Measurements from ENCODE around the gene C22orf15. TPM values are rescaled to one million over a fixed set of nuclear protein-coding genes. Genes with fewer than 3 reads are reported as not detected.
A peak's percentile ranks its signal among the peaks of the same experiment; 100 is the strongest.
"Not testable (repeated sequence)": the region's sequence is repeated elsewhere in the genome, so short reads cannot be mapped to it uniquely, and the experiment has no call there.

Gene C22orf15, protein sequence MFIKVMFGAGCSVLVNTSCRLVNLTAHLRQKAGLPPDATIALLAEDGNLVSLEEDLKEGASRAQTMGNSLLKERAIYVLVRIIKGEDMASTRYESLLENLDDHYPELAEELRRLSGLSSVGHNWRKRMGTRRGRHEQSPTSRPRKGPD
- polyA plus RNA-seq (ENCODE audit: low read depth in 6 of 6), result 1 to 10 TPM in 2 of 6 donors, under 1 TPM in 2, not detected in 2; 0.13 to 4.9 (median 1.0) TPM

DNA sequence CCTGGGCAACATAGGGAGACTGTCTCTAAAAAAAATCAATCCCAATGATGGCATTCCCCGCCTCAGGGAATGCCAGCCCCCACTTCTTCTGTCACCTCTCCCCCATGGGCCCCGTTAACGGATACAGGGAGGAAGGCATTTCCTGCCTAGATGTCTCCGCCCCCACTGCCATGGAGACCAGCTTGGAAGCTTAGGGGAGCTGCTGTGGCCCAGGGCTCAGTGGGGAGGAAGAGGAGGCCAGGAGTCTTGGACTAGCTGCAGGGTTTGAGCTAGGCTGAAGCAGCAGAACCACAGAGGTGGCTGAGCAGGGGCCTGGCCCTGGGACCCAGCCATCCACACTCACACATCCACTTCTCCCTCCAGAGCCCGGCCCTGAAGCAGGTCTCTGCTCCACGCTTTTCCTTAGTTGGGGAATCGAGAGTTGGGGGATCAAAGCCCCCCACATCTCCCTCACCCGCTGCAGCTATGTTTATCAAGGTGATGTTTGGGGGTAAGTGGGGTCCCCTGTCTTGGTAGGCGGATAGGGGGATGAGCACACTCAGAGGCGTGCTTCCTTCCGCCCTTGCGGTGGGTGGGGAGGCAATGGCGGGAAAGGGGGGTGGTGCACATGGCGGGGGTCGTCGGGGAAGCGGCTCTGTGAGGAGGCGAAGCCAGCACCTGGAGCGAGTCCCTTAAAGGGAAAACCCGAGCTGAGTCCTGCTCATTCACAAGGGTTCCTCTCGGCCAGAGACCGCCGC, at the start of gene C22orf15:
C22orf15 (plus strand) TSS at position 149 of the 737 bp plus-strand sequence; CDS start at position 466, 317 bp downstream.
- Mint-ChIP-seq H3K27ac (peak within 1 kb of the TSS; percentile 70 to 93 (median 84)), H3K4me3 (peak within 1 kb of the TSS; percentile 78 to 89 (median 82)), H3K27me3 (no peaks in the 10 kb centered on the region), H3K4me1 (peaks cover 45 to 63% (median 58%) of the 10 kb centered on the region in 3 donors), H3K9me3 (no peaks in the 10 kb centered on the region), H3K36me3 (no peaks in the 10 kb centered on the region)
- DNase-seq, result no peak
- ATAC-seq (ENCODE audit: low read depth in 2 of 2), result peak in 1 of 2 donors; percentile 5

DNA sequence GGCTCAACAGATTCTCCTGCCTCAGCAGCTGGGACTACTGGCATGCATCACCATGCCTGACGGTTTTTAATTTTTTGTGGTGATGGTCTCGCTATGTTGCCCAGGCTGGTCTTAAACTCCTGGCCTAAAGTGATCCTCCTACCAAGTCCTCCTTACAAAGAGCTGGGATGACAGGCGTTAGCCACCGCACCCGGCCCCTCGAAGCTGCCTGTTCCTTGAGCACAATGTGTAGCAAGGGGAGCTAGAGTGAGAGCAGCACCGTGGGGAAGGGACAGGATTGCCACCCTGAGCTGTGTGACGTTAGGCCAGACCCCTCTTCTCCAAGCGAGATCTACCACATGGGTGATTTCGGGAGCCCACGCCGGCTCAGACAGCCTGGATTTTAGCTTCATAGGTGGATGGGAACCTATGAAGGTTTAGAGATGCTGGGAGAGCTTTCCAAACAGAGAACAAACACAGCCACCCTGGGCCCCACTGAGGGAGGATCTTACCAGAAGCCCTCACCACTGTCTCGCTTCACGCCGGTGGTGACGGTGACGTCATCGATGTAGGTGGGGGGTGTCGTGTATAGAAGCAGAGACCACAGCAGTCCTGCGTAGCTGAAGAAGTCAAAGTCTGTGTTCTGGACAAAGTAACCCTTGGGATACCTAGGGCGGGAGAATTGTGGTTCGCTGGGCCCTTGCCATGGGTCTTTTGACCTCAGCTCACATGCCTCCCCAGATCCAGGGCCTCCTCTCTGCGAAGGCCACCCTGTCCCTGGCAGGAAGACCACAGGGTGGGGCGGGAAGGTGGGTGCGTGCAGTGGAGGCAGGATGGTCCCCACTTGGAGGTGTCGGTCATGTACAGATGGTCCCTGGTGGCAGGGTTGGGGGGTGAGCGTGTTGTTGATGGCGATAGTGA, 48.8 kb upstream of the C22orf15 start:
- Mint-ChIP-seq H3K4me3 (peak overlapping the region in 7 of 8 donors; percentile 12 to 76 (median 60)), H3K27ac (peak overlapping the region in 4 of 6 donors; percentile 47 to 83 (median 78))
- no peak for ATAC-seq (ENCODE audit: low read depth in 2 of 2)

DNA sequence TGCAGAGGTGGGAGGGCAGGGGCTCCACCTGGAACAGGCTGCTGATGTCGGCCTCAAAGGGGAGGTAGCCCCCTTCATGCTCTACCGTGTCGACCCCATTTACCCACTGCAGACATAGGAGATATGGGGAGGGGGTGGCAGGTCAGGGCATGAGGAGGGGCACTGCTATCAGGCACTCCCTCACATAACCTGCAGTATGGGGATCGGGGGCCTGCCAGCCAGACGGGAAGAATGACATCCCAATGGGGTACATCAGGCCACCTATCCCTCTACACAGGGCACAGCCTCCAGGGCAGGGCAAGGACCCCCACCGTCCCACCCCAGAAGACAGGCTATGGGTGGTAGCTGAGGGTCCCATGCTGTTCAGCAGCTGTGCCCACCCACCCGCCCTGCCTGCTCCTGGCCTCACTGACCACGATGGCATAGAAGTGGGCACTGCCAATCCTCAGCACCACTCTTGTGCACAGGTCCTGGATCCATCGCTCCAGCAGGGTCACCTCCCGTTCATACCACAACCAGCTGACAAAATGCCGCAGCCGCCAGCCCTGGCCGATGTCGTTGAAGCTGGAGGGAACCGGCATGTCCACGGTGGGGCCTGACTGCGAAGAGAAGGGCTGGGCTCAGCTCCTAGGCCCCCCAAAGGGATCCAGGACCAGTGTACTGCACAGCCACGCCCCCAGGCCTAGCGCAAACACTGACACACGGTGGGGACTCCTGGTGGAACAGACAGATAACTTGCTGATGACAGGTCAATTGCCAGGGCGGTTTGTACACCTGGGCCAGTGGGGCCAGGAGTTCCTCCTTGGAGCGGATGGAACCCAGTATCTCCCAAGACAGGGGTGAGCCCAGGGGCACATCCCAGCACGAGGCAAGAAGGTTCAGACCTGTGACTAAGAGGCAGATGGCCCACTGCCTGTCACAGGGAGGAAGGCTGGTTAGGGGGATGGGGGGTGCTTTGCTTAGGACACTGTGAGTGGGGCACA, 47.9 kb upstream of the C22orf15 start:
- H3K27me3 Mint-ChIP-seq, result no peaks in the 10 kb centered on the region
- H3K4me1 Mint-ChIP-seq, result peaks cover 7 to 31% (median 30%) of the 10 kb centered on the region in 3 donors
- no peaks in the 10 kb centered on the region for H3K9me3 Mint-ChIP-seq
- ATAC-seq (ENCODE audit: low read depth in 2 of 2), result no peak
- peaks cover 8 to 19% of the 10 kb centered on the region in 2 donors for H3K36me3 Mint-ChIP-seq
- DNase-seq, result no peak
- H3K4me3 Mint-ChIP-seq, result peak overlapping the region; percentile 49 to 88 (median 84)
- H3K27ac Mint-ChIP-seq, result peak overlapping the region in 4 of 6 donors; percentile 59 to 92 (median 84)

More for the DNA sequence above, 48.8 kb upstream of the C22orf15 start:
- no peaks in the 10 kb centered on the region for H3K9me3 Mint-ChIP-seq
- H3K27me3 Mint-ChIP-seq, result no peaks in the 10 kb centered on the region
- H3K36me3 Mint-ChIP-seq, result peaks cover 8 to 19% of the 10 kb centered on the region in 2 donors
- DNase-seq, result no peak
- peaks cover 7 to 31% (median 30%) of the 10 kb centered on the region in 3 donors for H3K4me1 Mint-ChIP-seq

DNA sequence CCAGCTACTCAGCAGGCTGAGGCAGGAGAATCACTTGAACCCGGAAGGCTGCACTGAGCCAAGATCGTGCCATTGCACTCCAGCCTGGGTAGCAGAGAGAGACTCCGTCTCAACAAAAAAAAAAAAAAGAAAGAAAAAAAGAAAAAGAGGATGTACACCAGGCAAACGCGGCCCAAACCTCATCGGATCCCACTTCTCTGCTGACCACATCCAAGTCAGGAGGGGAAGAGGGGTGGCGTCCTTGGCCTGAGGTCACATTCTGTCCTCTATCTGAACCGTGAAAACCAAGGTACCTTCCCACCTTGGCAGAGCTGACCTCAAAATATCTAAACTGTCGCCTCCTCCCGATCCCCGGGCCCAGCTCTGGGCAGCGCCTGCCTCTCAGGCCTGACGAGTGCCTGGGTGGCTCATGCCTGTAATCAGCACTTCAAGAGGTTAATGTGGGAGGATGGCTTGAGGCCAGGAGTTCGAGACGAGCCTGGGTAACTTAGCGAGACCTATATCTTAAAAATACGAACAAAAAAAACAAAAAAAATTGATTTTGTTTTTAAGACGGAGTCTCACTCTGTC, 46.9 kb upstream of the C22orf15 start:
- Mint-ChIP-seq H3K27ac (peak overlapping the region in 4 of 6 donors; percentile 14 to 92 (median 74)), H3K27me3 (no peaks in the 10 kb centered on the region), H3K36me3 (peaks cover 8 to 12% of the 10 kb centered on the region in 2 donors), H3K9me3 (no peaks in the 10 kb centered on the region), H3K4me1 (peaks cover 7 to 31% (median 29%) of the 10 kb centered on the region in 3 donors), H3K4me3 (peak overlapping the region; percentile 49 to 92 (median 84))
- DNase-seq (no peak), ATAC-seq (ENCODE audit: low read depth in 2 of 2) (no peak)

DNA sequence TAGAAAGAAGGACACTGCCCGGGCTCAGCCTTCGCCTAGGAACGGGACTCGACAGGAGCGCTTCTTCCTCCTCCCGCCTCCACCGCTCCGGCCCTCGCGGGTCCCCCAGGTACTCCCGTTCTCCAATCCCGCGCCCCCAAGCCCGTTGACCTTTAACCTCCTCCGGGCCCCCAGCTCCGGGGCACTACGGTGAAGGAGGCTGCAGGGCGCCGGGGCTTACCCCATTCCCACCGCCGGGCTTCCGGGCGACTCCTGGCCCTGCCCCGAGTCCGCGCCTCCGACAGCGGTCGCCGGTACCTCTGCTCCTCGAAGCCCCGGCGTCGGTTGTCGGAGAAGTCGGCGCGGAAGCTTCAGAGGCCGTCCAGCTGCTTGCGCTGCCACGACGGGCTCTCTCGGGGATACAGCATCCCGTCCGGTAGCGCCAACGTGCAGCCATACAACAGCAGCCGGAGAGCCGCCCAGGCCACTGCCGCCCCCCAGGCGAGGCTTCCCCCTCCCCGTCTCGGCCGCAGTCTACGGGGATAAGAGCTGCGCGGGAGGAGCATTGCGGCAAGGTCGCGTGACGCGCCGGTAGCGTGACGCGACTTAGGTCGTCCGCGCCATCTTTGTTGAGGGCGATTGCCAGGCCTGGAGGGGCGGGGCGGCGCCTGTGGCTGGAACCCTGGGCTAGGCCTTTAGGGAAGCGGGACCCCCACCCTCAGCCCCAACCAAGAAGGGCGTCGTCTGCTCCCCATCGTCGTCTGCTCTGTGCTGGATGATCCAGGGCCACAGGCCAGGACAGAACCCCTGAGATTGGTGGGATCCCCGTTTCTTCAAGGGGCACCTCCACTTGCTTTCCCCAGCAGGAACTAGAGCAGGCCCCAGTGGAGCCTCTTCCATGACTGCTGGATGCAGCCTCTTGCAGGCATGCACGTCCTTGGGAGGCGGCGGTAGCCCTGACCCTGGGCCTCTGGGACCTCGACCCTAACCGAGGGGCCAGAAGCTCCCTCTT, 45.7 kb upstream of the C22orf15 start:
- ATAC-seq (ENCODE audit: low read depth in 2 of 2) (peak; percentile 94), DNase-seq (peak; percentile 76)
- no peaks in the 10 kb centered on the region for H3K9me3 Mint-ChIP-seq
- peaks cover 5 to 8% of the 10 kb centered on the region in 2 donors for H3K36me3 Mint-ChIP-seq
- H3K27me3 Mint-ChIP-seq, result no peaks in the 10 kb centered on the region
- peaks cover 7 to 31% (median 26%) of the 10 kb centered on the region in 3 donors for H3K4me1 Mint-ChIP-seq
- H3K27ac Mint-ChIP-seq, result peak overlapping the region; percentile 57 to 90 (median 84)
- H3K4me3 Mint-ChIP-seq, result peak overlapping the region; percentile 79 to 92 (median 86)

DNA sequence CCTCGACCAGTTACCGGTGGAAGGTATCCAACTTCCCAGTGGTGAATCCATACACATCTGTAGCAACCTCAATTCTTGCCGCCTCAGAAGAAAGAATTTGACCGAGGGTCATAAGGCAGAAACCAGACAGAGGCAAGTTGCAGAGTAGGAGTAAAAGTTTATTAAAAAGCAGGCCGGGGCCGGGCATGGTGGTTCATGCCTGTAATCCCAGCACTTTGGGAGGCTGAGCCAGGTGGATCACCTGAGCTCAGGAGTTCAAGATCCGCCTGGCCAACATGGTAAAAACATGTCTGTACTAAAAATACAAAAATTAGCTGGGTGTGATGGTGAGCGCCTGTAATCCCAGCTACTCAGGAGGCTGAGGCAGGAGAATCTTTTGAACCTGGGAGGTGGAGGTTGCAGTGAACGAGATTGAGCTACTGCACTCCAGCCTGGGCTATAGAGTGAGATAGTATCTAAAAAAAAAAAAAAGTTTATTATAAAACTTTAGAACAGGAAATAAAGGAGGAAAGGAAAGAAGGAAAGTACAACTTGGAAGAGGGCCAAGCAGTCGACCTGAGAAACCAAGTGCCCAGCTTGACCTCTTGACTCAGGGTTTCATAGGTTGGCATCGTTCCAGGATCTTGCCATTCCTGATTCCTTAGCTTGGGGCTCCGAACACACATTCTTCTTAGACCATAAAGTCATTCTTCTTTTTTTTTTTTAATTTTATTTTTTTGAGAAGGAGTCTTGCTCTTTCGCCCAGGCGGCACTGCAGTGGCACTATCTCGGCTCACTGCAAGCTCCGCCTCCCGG, 44.2 kb upstream of the C22orf15 start:
- peak overlapping the region in 2 of 6 donors; percentile 47 to 81 for H3K27ac Mint-ChIP-seq
- DNase-seq (no peak), ATAC-seq (ENCODE audit: low read depth in 2 of 2) (no peak)
- H3K4me3 Mint-ChIP-seq, result peak overlapping the region in 7 of 8 donors; percentile 13 to 86 (median 42)
- H3K4me1 Mint-ChIP-seq, result peaks cover 7 to 31% (median 26%) of the 10 kb centered on the region in 3 donors
- peaks cover 5 to 8% of the 10 kb centered on the region in 2 donors for H3K36me3 Mint-ChIP-seq
- H3K9me3 Mint-ChIP-seq, result no peaks in the 10 kb centered on the region
- H3K27me3 Mint-ChIP-seq, result no peaks in the 10 kb centered on the region

DNA sequence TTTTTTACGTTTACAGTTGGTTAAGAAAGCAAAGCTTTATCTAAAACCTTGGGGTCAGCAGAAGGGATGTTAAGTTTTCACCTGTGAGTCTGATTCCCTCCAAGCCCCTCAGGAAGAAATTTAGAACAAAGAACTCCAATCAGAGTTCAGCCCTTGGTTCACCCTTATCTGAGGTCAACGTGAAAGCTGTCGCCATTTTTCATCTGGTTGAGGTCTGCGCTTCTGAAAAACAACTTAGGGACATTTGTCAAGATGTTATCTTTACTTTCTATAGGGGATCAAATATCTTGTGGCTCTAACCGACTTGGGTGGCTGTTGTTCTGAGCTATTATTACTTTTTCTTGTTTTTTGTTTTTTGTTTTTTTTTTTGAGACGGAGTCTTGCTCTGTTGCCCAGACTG, 41.9 kb upstream of the C22orf15 start:
- no peaks in the 10 kb centered on the region for H3K27me3 Mint-ChIP-seq
- peaks cover 0 to 10% (median 10%) of the 10 kb centered on the region in 3 donors for H3K4me1 Mint-ChIP-seq
- no peaks in the 10 kb centered on the region for H3K36me3 Mint-ChIP-seq
- ATAC-seq (ENCODE audit: low read depth in 2 of 2) (no peak), DNase-seq (no peak)
- H3K9me3 Mint-ChIP-seq, result no peaks in the 10 kb centered on the region
- H3K4me3 Mint-ChIP-seq, result peak overlapping the region in 1 of 8 donors; percentile 18
- no peak overlapping the region for H3K27ac Mint-ChIP-seq

DNA sequence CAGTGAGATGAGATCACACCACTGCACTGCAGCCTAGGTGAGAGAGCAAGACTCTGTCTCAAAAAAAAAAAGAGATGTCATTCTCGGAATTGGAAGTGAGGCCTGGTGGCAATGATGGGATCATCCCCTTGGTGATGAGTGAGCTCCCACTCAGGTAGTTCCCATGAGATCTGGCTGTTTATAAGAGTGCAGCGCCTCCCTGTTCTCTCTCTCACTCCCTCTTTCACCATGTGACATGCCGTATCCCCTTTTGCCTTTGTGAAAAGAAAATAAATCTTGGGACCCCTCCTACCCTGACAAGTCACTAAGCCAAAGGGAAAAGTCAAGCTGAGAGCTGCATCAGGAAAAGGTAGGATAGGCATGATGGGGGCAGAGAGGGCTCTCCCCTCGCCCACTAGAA, 40.6 kb upstream of the C22orf15 start:
- peak overlapping the region in 1 of 6 donors; percentile 58 for H3K27ac Mint-ChIP-seq
- H3K36me3 Mint-ChIP-seq, result no peaks in the 10 kb centered on the region
- H3K4me3 Mint-ChIP-seq, result no peak overlapping the region
- no peaks in the 10 kb centered on the region for H3K27me3 Mint-ChIP-seq
- no peak for ATAC-seq (ENCODE audit: low read depth in 2 of 2)
- H3K9me3 Mint-ChIP-seq, result no peaks in the 10 kb centered on the region
- no peak for DNase-seq
- peaks cover 0 to 5% (median 4%) of the 10 kb centered on the region in 3 donors for H3K4me1 Mint-ChIP-seq

DNA sequence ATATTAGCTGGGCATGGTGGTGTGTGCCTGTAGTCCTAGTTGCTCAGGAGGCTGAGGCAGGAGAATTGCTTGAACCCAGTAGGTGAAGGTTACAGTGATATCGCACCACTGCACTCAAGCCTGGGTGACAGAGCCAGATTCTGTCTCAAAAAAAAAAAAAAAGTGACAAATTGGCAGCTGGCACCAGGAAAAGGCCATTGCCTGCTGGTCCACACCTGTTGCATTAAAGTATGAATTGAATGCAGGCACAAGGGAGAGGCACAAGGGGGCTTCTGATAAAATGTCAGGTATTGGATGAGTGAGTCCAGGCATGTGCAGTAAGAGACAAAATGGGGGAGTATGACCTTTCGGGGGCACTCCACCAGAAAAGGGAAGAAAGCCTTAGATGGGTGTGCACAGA, 40.1 kb upstream of the C22orf15 start:
- Mint-ChIP-seq H3K27ac (peak overlapping the region in 1 of 6 donors; percentile 75), H3K27me3 (no peaks in the 10 kb centered on the region), H3K4me1 (no peaks in the 10 kb centered on the region), H3K9me3 (no peaks in the 10 kb centered on the region), H3K4me3 (no peak overlapping the region), H3K36me3 (no peaks in the 10 kb centered on the region)
- DNase-seq, result no peak
- ATAC-seq (ENCODE audit: low read depth in 2 of 2), result peak in 1 of 2 donors; percentile 43

DNA sequence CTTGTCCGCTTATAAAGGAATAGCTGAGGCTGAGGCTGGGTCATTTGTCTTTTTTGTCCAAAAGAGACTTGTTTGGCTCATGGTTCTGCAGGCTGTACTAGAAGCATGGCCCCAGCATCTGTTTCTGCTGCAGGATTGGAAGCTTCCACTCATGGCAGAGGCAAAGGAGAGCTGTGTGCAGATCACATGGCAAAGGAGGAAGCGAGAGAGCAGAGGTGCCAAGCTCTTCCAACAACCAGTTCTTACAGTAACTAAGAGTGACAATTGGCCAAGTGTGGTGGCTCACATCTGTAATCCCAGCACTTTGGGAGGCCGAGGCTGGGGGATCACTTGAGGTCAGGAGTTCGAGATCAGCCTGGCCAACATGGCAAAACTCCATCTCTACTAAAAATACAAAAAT, 34.7 kb upstream of the C22orf15 start:
- not testable (repeated sequence) for H3K36me3 Mint-ChIP-seq; ATAC-seq (ENCODE audit: low read depth in 2 of 2); H3K4me3 Mint-ChIP-seq; H3K9me3 Mint-ChIP-seq; H3K27ac Mint-ChIP-seq; H3K4me1 Mint-ChIP-seq; H3K27me3 Mint-ChIP-seq; DNase-seq
